Mucosa of stomach (tissue), 1 donor: ENCODE measurements around the gene CTSA.

Experiments
- H3K27me3 ChIP-seq: one replicate; pipeline ENCODE4 v1.7.0; 2013; ENCODE audit warnings: mild to moderate bottlenecking, low read length; ENCODE audit not compliant: control insufficient read depth, insufficient read depth
- H3K36me3 ChIP-seq: one replicate; pipeline ENCODE4 v1.7.0; 2013; ENCODE audit warnings: low read length; ENCODE audit not compliant: control insufficient read depth, insufficient read depth
- H3K4me1 ChIP-seq: one replicate; pipeline ENCODE4 v1.7.0; 2013; ENCODE audit warnings: mild to moderate bottlenecking, low read length; ENCODE audit not compliant: control insufficient read depth, insufficient read depth
- H3K4me3 ChIP-seq: one replicate; pipeline ENCODE4 v1.7.0; 2013; ENCODE audit warnings: low read length
- H3K9ac ChIP-seq: one replicate; pipeline ENCODE4 v1.7.0; 2013; ENCODE audit warnings: mild to moderate bottlenecking, low read length, moderate library complexity
- H3K9me3 ChIP-seq: one replicate; pipeline ENCODE4 v1.7.0; 2013; ENCODE audit warnings: mild to moderate bottlenecking, low read length, moderate library complexity; ENCODE audit not compliant: control insufficient read depth
- donor health status: Pancreatic carcinoma.

The CTSA gene

GRCh38 chr20:45913116-45913515, 22.0 kb downstream of the CTSA start:
- no peak overlapping the region for H3K4me3 ChIP-seq

DNA sequence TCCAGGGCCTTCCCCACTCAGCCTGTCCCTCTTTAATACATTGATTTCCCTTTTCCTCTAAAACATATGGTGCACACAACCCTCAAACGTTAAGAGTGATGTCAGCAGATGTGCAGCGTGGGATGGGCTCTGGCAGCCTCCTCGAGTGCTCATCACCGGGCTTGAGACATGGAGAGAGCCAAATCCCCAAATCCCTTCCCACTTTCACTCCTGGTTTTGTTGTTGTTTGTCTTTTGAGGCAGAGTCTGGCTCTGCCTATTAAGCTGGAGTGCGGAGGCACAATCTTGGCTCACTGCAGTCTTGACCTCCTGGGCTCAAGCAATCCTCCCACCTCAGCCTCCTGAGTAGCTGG, 26.6 kb downstream of the CTSA start:
- H3K9ac ChIP-seq, result no peak overlapping the region
- H3K9me3 ChIP-seq, result no peaks in the 10 kb centered on the region
- H3K36me3 ChIP-seq, result no peaks in the 10 kb centered on the region
- no peak overlapping the region for H3K4me3 ChIP-seq
- H3K4me1 ChIP-seq, result peaks cover 14% of the 10 kb centered on the region
- H3K27me3 ChIP-seq, result no peaks in the 10 kb centered on the region

More at GRCh38 chr20:45913116-45913515, 22.0 kb downstream of the CTSA start:
- H3K36me3 ChIP-seq, result no peaks in the 10 kb centered on the region
- no peak overlapping the region for H3K9ac ChIP-seq
- H3K4me1 ChIP-seq, result peaks cover 24% of the 10 kb centered on the region
- no peaks in the 10 kb centered on the region for H3K27me3 ChIP-seq
- no peaks in the 10 kb centered on the region for H3K9me3 ChIP-seq

DNA sequence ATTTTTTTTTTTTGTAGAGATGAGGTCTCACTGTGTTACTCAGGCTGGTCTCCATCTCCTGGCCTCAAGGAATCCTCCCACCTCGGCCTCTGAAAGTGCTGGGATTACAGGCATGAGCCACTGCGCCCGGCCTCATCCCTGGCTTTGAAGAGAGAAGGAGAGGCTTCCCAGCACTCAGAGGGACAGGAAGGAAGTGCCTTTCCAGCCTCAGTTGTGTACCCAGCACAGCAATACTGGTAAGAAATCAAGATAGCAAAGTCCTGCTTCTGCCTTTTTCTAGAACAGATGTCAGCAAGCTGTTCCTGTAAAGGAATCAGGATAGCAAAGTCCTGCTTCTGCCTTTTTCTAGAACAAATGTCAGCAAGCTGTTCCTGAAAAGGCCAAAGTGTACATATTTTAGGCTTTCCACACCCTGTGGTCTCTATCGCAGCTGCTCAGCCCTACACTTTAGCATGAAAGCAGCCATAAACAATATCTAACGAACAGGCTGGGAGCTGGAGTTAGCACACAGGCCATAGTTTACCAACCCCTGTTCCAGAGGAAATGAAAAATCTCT, 27.1 kb downstream of the CTSA start:
- no peaks in the 10 kb centered on the region for H3K36me3 ChIP-seq
- H3K4me1 ChIP-seq, result peaks cover 14% of the 10 kb centered on the region
- no peak overlapping the region for H3K9ac ChIP-seq
- no peak overlapping the region for H3K4me3 ChIP-seq
- no peaks in the 10 kb centered on the region for H3K9me3 ChIP-seq
- H3K27me3 ChIP-seq, result no peaks in the 10 kb centered on the region

- no peaks in the 10 kb centered on the region for H3K9me3 ChIP-seq
- no peaks in the 10 kb centered on the region for H3K27me3 ChIP-seq
- H3K36me3 ChIP-seq, result no peaks in the 10 kb centered on the region
- no peak overlapping the region for H3K9ac ChIP-seq
- H3K4me1 ChIP-seq, result peaks cover 14% of the 10 kb centered on the region
- H3K4me3 ChIP-seq, result no peak overlapping the region
Measured at GRCh38 chr20:45918779-45919537, 27.8 kb downstream of the CTSA start.

DNA sequence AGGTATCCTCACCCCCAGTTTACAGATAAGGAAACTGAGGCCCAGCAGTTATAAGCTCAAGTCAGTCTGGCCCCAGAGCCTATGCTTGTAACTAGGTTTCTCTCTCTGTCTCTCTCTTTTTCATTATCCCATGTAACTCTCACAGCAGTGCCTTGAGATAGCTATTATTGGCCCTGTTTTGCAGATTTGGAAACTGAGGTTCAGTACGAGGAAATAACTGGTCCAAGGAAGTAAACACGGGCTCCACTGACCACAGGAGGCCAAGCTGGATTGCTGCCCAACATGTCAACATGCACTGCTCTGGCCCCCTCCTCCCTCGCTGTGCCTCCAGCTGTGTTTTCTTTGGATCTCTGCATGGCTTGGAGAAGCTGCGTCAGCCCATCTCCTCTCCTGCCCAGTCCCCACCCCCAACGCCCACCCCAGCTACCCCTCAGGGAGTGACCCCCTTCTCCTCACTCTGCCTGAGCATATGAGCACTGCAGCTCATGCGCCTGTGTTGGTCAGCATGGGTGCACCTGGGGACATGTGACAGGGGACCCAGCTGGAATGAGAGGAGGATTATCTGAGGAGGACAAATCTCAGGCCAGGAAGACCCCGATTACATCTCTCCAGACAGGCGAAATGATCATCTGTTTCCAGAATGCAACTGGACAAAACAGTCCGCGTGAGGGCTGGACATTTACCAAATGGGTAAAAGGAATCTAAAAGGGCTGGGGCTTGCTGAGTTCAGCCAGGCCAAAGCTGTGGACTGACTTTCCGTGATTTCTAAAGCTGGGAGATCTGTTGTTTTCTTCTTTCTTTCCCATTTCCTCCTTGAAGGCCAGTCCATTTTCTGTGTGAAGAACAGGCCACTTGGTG, 28.6 kb downstream of the CTSA start:
- Histone ChIP-seq H3K9me3 (no peaks in the 10 kb centered on the region), H3K36me3 (no peaks in the 10 kb centered on the region), H3K4me1 (peaks cover 7% of the 10 kb centered on the region), H3K27me3 (no peaks in the 10 kb centered on the region), H3K9ac (no peak overlapping the region), H3K4me3 (no peak overlapping the region)

DNA sequence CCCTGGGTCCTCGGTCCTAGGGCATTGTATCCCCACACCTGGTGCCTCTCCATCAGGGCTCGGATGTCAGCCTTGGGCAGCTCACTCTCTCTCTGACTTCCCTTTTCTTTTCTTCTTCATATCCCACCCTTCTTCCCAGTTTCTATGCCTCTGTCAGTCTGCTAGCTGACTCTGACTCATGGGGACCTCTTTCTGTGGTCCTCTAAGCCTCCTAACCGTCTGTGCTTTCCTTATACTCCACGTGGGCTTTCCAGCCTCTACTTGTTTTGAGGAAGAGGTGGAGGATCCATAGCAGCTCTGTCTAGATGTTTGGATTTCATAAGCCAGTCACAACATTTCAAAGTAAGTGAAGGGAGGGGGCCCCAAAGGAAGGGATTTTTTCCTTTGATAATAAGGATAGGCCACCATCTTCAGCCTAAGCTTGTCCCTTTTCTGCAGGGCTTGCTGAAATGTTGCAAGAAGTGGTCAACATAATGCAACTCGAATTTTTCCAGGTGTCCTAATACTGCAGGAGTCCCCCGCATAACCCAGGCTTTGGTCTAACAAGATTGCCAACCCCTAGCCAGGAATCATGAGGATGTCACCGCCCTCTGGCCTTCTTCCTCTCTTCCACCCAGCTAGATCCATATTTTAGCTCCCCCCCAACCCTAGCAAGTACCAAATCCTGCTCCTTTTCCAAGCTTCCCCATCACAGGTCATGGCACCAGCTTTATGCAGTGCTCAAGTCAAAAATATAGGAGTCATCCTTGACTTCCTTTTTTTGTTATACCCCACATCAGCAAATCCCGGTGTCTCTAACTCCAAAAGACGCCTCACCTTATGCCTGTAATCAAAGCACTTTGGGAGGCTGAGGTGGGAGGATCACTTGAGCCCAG, 29.6 kb downstream of the CTSA start:
- Histone ChIP-seq H3K4me3 (no peak overlapping the region), H3K27me3 (no peaks in the 10 kb centered on the region), H3K9me3 (no peaks in the 10 kb centered on the region), H3K9ac (no peak overlapping the region), H3K4me1 (peaks cover 5% of the 10 kb centered on the region), H3K36me3 (no peaks in the 10 kb centered on the region)

DNA sequence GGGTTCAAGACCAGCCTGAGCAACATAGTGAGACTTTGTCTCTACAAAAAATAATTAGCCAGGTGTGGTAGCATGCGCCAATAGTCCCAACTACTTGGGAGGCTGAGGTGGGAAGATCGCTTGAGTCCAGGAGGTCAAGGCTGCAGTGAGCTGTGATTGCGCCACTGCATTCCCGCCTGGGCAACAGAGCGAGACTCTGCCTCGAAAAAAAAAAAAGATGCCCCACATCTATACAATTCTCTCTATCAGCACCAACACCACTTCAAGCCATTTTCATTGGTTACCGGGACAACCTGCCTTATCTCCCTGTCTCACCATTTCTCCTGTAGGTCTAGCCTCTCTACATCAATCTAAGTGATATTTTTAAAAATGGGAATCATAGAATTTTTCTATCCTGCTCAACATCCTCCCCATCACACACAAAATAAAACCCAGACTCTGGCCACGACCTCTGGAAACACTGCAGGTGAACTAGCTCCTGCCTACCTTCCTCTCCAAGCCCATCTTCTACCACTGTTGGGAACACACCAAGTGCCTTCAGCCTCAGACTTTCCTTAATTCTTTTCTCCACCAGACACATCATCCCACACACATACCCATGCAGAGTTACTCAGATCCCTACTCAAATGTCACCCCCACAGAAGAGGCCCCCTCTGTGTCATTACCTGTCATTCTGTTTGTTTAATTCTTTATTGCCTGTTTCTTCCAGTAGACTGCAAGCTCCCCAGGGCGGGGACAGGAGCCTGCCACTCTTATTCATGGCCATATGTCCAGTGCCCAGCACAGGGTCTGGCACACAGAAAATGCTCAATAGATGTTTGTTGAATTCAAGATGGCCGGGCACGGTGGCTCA, 30.4 kb downstream of the CTSA start:
- Histone ChIP-seq H3K9ac (no peak overlapping the region), H3K4me1 (peaks cover 5% of the 10 kb centered on the region)

DNA sequence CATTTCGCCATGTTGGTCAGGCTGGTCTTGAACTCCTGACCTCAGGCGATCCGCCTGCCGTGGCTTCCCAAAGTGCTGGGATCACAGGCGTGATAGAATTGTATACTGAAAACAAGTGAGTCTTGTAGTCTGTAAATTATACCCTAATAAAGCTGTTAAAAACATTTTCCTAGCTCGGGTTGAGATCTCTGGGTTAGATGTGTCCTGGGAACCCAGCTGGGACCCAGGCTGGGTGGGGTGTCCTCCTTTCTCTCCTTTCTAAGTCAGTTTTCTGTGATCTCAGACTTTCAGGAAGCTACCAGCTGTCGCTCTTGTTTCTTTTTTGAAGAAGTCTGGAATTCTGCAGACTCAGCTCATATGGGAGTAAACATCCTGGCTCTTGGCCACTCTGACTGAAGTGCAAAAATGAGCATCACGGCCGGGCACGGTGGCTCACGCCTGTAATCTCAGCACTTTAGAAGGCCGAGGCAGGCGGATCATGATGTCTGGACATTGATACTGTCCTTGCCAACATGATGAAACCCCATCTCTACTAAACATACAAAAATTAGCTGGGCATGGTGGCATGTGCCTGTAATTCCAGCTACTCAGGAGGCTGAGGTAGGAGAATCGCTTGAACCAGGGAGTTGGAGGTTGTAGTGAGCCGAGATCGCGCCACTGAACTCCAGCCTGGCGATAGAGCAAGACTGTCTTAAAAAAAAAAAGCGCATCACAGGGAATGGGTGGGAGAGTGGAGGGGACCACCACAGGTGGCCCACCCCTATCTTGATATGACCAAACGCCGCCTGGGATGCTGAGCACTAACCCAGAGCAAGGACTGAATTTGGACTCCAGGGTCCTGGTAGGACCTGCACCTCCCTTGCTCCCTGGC, 33.5 kb downstream of the CTSA start:
- H3K4me3 ChIP-seq, result no peak overlapping the region
- H3K36me3 ChIP-seq, result no peaks in the 10 kb centered on the region
- H3K4me1 ChIP-seq, result peaks cover 5% of the 10 kb centered on the region
- no peak overlapping the region for H3K9ac ChIP-seq
- H3K9me3 ChIP-seq, result no peaks in the 10 kb centered on the region
- no peaks in the 10 kb centered on the region for H3K27me3 ChIP-seq

More for the DNA sequence above, 30.4 kb downstream of the CTSA start:
- Histone ChIP-seq H3K9me3 (no peaks in the 10 kb centered on the region), H3K4me3 (no peak overlapping the region), H3K36me3 (no peaks in the 10 kb centered on the region), H3K27me3 (no peaks in the 10 kb centered on the region)

- Histone ChIP-seq H3K4me1 (peaks cover 5% of the 10 kb centered on the region), H3K9ac (no peak overlapping the region), H3K36me3 (no peaks in the 10 kb centered on the region), H3K4me3 (no peak overlapping the region), H3K27me3 (no peaks in the 10 kb centered on the region), H3K9me3 (no peaks in the 10 kb centered on the region)
Measured at GRCh38 chr20:45925821-45926506, 34.8 kb downstream of the CTSA start.

DNA sequence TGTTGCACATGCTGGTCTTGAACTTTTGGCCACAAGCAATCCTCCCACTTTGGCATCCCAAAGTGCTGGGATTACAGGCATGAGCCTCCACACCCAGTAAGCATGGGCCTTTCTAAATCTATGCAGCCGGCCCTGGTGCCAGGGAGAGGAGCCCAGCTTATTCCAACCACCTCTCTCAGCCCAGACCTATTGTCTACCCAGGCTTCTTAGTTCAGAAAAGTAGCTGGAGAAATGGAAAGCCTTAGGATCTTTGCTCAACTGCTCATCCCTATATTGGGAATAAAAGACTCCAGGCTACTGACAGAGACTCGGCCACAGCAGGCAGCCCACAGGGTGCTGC, 35.6 kb downstream of the CTSA start:
- H3K27me3 ChIP-seq, result no peaks in the 10 kb centered on the region
- no peak overlapping the region for H3K4me3 ChIP-seq
- no peaks in the 10 kb centered on the region for H3K9me3 ChIP-seq
- no peaks in the 10 kb centered on the region for H3K36me3 ChIP-seq
- H3K9ac ChIP-seq, result no peak overlapping the region
- H3K4me1 ChIP-seq, result peaks cover 5% of the 10 kb centered on the region
